A549 (cell line): ENCODE data around the gene UMOD. TPM values are rescaled to one million over a fixed set of nuclear protein-coding genes. Genes with fewer than 3 reads are reported as not detected.
"Not testable (repeated sequence)": the region's sequence is repeated elsewhere in the genome, so short reads cannot be mapped to it uniquely, and the experiment has no call there.

ENCODE experiments used
- ATAC-seq, 2 experiments: fragments of 200-7000 bp in 1 of 2; fragments of >200 bp in 1 of 2; cut with Nextera tagmentation in 1 of 2; cut with Tn5 transposase in 1 of 2; 3 replicates each; pipeline versions ENCODE4 v1.8.0 to v1.9.1; 2018 to 2020; ENCODE audit warnings: mild to moderate bottlenecking in 1 of 2, moderate library complexity in 1 of 2
- CTCF ChIA-PET: fragments of 300-600 bp; sonication (Branson Sonifier 250); formaldehyde crosslinking; extraction: SDS; loops from one replicate; lab custom pipeline; 2021; ENCODE audit warnings: antibody characterized with exemption, inconsistent platforms; lab: Yijun Ruan, JAX
- POLR2A ChIA-PET: fragments of 350-600 bp; formaldehyde crosslinking; extraction: SDS; loops from one replicate; lab custom pipeline; 2021; ENCODE audit warnings: antibody characterized with exemption, inconsistent platforms; lab: Yijun Ruan, JAX
- DNase-seq, 2 experiments: peaks; one replicate each; pipeline versions ENCODE4 v3.0.0 to v3.0.0-alpha.2; 2011 to 2016; ENCODE audit warnings: low read depth in 1 of 2, low spot score in 1 of 2
- FAIRE-seq: peaks from 2 replicates; lab custom pipeline; 2011; peaks lifted over from hg19 to GRCh38; lab: Jason Lieb, UNC
- H3K27ac ChIP-seq, 2 experiments: fragments of >200 bp; sonication (Bioruptor Twin); formaldehyde crosslinking; 3 replicates each; pipeline ENCODE4 v1.5.1; 2016 to 2017
- H3K4me1 ChIP-seq: fragments of >200 bp; sonication (Bioruptor Twin); formaldehyde crosslinking; 3 replicates; pipeline ENCODE4 v1.6.1; 2016
- H3K4me2 ChIP-seq: fragments of >200 bp; sonication (Bioruptor Twin); formaldehyde crosslinking; 3 replicates; pipeline ENCODE4 v1.6.1; 2016
- H3K4me3 ChIP-seq: fragments of >200 bp; sonication (Bioruptor Twin); formaldehyde crosslinking; 3 replicates; pipeline ENCODE4 v1.5.1; 2016
- H3K9me3 ChIP-seq: fragments of >200 bp; sonication (Bioruptor Twin); formaldehyde crosslinking; 3 replicates; pipeline ENCODE4 v1.6.1; 2016
- BHLHE40 ChIP-seq: IDR thresholded peaks from 2 replicates; pipeline ENCODE4 v1.6.1; 2012; ENCODE audit warnings: low read depth, low read length, inconsistent platforms
- CBX8 ChIP-seq: fragments of 200-600 bp; sonication (generic); IDR thresholded peaks from 2 replicates; pipeline ENCODE4 v1.6.1; 2016
- CHD4 ChIP-seq: fragments of 200-600 bp; sonication (generic); IDR thresholded peaks from 2 replicates; pipeline ENCODE4 v1.6.1; 2016; ENCODE audit warnings: antibody characterized with exemption, mild to moderate bottlenecking, borderline replicate concordance
- EHF ChIP-seq: fragments of 250-450 bp; sonication (Bioruptor Pico); IDR thresholded peaks from 2 replicates; pipeline ENCODE4 v1.5.0; 2020; ENCODE audit warnings: mild to moderate bottlenecking
- EP300 ChIP-seq, 2 experiments: fragments of >200 bp; sonication (Bioruptor Twin); formaldehyde crosslinking; IDR thresholded peaks; 2 replicates in 1 of 2; 3 replicates in 1 of 2; pipeline ENCODE4 v1.6.1; 2016 to 2017
- FOSL2 ChIP-seq, 2 experiments: fragments of 450-650 bp in 1 of 2; fragments of >200 bp in 1 of 2; sonication (Bioruptor Twin) in 1 of 2; formaldehyde crosslinking; IDR thresholded peaks; 2 replicates each; pipeline versions ENCODE4 v1.5.0 to v1.6.1; 2016 to 2020; ENCODE audit warnings: mild to moderate bottlenecking in 1 of 2, moderate library complexity in 1 of 2
- HOXB13 ChIP-seq: fragments of 250-450 bp; sonication (Bioruptor Pico); IDR thresholded peaks from 2 replicates; pipeline ENCODE4 v1.5.0; 2020; ENCODE audit warnings: low read depth, mild to moderate bottlenecking, moderate library complexity
- JUNB ChIP-seq: fragments of >200 bp; sonication (Bioruptor Twin); formaldehyde crosslinking; IDR thresholded peaks from 2 replicates; pipeline ENCODE4 v1.6.1; 2016
- KDM1A ChIP-seq: fragments of 200-600 bp; sonication (generic); IDR thresholded peaks from 2 replicates; pipeline ENCODE4 v1.6.1; 2016; ENCODE audit warnings: low read depth, mild to moderate bottlenecking
- MAFK ChIP-seq: fragments of 450-650 bp; IDR thresholded peaks from 2 replicates; pipeline ENCODE4 v1.6.1; 2014; ENCODE audit not compliant: partially characterized antibody
- NFE2L2 ChIP-seq: fragments of 150-350 bp; conservative IDR thresholded peaks from 2 replicates; pipeline ENCODE4 v1.6.1; 2014; ENCODE audit warnings: low read length
- NR3C1 ChIP-seq: fragments of >200 bp; sonication (Bioruptor Twin); formaldehyde crosslinking; IDR thresholded peaks from 3 replicates; pipeline ENCODE4 v1.6.1; 2017
- RCOR1 ChIP-seq: fragments of 150-350 bp; IDR thresholded peaks from 2 replicates; pipeline ENCODE4 v1.6.1; 2014; ENCODE audit warnings: antibody characterized with exemption, low read length, low read depth
- RFX5 ChIP-seq: fragments of 450-650 bp; IDR thresholded peaks from 2 replicates; pipeline ENCODE4 v1.7.1; 2014; ENCODE audit warnings: antibody characterized with exemption, mild to moderate bottlenecking, moderate library complexity
- RNF2 ChIP-seq: fragments of 200-600 bp; sonication (generic); IDR thresholded peaks from 2 replicates; pipeline ENCODE4 v1.6.1; 2016; ENCODE audit warnings: low read depth, mild to moderate bottlenecking, antibody characterized with exemption, moderate library complexity, borderline replicate concordance
- ZNF302 ChIP-seq: fragments of 250-450 bp; sonication (Bioruptor Pico); IDR thresholded peaks from 2 replicates; pipeline ENCODE4 v1.9.0; 2021; ENCODE audit warnings: inconsistent platforms, mild to moderate bottlenecking, moderate library complexity
- WGBS: methylation state at CpG from one replicate; pipeline ENCODE4 v1.1.6; 2017; ENCODE audit errors: missing lambda C conversion rate; 5-methylcytosine and 5-hydroxymethylcytosine counted together
- polyA plus RNA-seq, 4 experiments: library from polyadenylated mRNA; depleted of rRNA in 3 of 4; stranded (reverse); fragments of >200 nt; fragmentation: RNase III in 1 of 4; extraction: RNeasy Plus Mini Kit Qiagen cat#74134 plus additional on column Dnase treatment in 1 of 4; gene quantifications; 2 replicates in 3 of 4; 3 replicates in 1 of 4; pipeline ENCODE4 v1.2.3, GENCODE V29; 2011 to 2017
- TF ChIP-seq, protein P1 (sequence below): fragments of >200 bp; sonication (Bioruptor Twin); formaldehyde crosslinking; IDR thresholded peaks from 2 replicates; pipeline ENCODE4 v1.6.1; 2016
- TF ChIP-seq, protein P2 (sequence below): fragments of 250-450 bp; sonication (Bioruptor Pico); IDR thresholded peaks from 2 replicates; pipeline ENCODE4 v1.5.0; 2021; ENCODE audit warnings: mild to moderate bottlenecking, moderate library complexity, borderline replicate concordance
- TF ChIP-seq, protein P3 (sequence below): fragments of 200-600 bp; sonication (generic); IDR thresholded peaks from 2 replicates; pipeline ENCODE4 v1.6.1; 2016; ENCODE audit warnings: antibody characterized with exemption, mild to moderate bottlenecking, moderate library complexity

UMOD gene
- polyA plus RNA-seq, 2 of the 4 experiments (the other 2 are of a cell fraction): not detected

DNA sequence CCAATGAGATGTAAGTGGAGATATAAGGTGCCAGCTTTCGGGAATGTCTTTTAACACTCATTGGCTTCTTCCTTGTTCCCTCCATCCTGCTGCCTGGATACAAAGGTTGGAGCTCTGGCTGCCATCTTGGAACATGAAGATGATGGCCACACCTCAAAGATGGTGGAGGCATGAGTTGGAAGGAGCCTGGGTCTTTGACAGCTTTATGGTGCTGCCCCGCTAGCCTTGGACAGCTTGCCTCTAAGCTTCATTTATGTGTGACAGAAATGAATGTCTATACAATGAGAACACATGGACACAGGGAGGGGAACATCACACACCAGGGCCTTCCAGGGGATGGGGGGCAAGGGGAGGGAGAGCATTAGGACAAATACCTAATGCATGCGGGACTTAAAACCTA lies 38.8 kb downstream of the UMOD start:
- H3K4me3 ChIP-seq: no peak overlapping the region
- ATAC-seq: no peak
- no peak overlapping the region for H3K4me2 ChIP-seq
- ChIA-PET CTCF (interaction anchor here (1.0 to 5.2 kb wide), 3 partner anchors 14 to 406 kb away, joined by 5 to 33 read pairs (median 9); no protein-coding TSS in a partner anchor), POLR2A (no interaction called here)
- H3K9me3 ChIP-seq: no peaks in the 10 kb centered on the region; the same call in 2 of the 3 replicates
- TF ChIP-seq HOXB13 (CRISPR knock-in tag) (no peak), MAFK (no peak), EP300 (IDR thresholded peaks at IDR 0.05) (no peak)
- no peak for DNase-seq
- H3K27ac ChIP-seq: no peak overlapping the region
- 18% methylated on average over 3 of the region's 3 CpGs for WGBS
- no peak for FAIRE-seq
- no peaks in the 10 kb centered on the region for H3K4me1 ChIP-seq

DNA sequence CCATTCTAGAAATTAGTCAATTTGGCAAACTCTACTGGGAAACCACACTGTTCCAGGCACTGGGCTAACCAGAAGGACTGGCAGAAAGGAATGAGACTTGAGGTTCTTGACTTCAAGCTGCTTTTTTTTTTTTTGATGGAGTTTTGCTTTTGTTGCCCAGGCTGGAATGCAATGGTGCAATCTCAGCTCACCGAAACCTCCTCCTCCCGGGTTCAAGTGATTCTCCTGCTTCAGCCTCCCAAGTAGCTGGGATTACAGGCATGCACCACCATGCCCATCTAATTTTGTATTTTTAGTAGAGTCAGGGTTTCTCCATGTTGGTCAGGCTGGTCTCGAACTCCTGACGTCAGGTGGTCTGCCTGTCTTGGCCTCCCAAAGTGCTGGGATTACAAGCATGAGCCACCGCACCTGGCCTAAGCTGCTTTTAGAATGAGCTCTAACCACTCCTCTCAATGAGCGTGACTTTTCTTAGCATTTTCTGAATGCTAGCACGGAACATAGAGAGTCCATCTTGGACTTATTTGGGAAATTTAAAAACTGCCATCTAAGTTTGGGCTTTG lies 39.9 kb downstream of the UMOD start:
- CTCF ChIA-PET: interaction anchor here (5.2 kb wide), 1 partner anchor 13 kb away, joined by 33 read pairs; no protein-coding TSS in a partner anchor
- H3K9me3 ChIP-seq, DNase-seq, H3K27ac ChIP-seq, H3K4me1 ChIP-seq, H3K4me3 ChIP-seq, ATAC-seq, FAIRE-seq, H3K4me2 ChIP-seq: not testable (repeated sequence)
- POLR2A ChIA-PET: interaction anchor here (0.6 kb wide), 1 partner anchor 73 kb away, joined by 5 read pairs; no protein-coding TSS in a partner anchor
- WGBS: 24% methylated on average over 7 of the region's 7 CpGs

DNA sequence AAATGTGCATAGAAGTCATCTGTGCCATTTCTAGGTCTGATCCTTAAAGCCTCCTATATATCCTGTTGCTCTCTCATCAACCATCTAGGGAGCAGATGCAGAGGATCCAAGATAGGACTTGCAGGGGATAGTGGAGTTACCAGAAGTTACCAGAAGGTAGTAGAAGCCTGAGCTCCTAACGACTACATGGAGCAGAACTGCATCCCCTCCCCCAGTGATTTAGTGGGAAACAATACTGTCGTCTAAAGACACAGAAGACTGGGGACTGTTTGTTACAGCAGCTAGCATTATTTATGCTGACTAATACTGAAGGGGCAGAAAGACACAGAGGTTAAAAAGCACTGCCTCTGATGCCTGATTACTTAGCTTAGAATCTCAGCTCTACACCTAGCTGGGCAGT lies 41.0 kb downstream of the UMOD start:
- Histone ChIP-seq H3K4me2 (no peak overlapping the region), H3K4me1 (no peaks in the 10 kb centered on the region), H3K9me3 (no peaks in the 10 kb centered on the region), H3K27ac (no peak overlapping the region), H3K4me3 (no peak overlapping the region)
- DNase-seq (no peak), FAIRE-seq (no peak), ATAC-seq (no peak)
- ChIA-PET POLR2A (no interaction called here), CTCF (interaction anchor here (0.6 to 5.2 kb wide), 2 partner anchors 12 to 407 kb away, joined by 3 to 33 read pairs; no protein-coding TSS in a partner anchor)
- TF ChIP-seq KDM1A (no peak), CHD4 (no peak), BHLHE40 (no peak), ZNF302 (CRISPR knock-in tag) (no peak)
- TF ChIP-seq, protein P1, sequence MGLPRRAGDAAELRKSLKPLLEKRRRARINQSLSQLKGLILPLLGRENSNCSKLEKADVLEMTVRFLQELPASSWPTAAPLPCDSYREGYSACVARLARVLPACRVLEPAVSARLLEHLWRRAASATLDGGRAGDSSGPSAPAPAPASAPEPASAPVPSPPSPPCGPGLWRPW: no peak
- TF ChIP-seq, protein P2, sequence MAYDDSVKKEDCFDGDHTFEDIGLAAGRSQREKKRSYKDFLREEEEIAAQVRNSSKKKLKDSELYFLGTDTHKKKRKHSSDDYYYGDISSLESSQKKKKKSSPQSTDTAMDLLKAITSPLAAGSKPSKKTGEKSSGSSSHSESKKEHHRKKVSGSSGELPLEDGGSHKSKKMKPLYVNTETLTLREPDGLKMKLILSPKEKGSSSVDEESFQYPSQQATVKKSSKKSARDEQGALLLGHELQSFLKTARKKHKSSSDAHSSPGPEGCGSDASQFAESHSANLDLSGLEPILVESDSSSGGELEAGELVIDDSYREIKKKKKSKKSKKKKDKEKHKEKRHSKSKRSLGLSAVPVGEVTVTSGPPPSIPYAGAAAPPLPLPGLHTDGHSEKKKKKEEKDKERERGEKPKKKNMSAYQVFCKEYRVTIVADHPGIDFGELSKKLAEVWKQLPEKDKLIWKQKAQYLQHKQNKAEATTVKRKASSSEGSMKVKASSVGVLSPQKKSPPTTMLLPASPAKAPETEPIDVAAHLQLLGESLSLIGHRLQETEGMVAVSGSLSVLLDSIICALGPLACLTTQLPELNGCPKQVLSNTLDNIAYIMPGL (CRISPR knock-in tag): no peak
- WGBS: 4% methylated on average over 2 of the region's 2 CpGs

DNA sequence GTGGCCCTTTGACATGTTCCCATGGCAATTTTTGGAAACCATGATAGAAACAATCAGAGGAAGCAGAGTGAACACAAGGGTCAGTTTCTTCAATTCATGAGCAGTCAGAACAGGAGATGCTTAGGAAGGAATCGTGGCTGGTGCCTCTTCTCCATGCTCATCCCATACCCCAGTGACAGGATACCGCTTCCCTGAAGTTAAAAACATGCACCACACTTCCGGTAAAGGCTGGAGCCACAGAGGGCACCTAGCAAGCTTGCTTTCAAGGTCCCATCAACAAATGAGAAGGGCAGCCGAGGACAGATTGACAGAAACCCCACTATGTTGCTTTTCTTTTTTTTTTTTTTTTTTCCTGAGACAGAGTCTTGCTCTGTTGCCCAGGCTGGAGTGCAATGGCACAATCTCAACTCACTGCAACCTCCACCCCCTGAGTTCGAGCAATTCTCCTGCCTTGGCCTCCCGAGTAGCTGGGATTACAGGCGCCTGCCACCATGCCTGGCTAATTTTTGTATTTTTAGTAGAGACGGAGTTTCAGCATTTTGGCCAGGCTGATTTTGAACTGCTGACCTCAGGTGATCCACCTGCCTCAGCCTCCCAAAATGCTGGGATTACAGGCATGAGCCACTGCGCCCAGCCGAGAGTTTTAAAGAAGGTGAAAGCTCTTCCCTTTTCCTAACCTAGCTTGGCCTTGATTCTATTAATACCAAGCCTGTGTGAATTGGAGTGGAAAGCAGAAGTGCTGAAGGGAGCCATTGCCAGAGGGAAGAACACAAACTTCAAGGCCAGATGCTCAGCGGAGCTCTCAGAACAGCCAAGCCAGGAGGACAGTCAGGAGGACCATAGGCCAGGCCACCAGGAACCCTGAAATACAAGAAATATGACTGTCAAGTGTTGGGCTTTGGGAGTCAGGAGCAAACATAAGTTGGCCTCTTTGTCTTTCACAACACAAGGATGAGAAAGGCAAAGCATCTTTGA lies 41.8 kb downstream of the UMOD start:
- Histone ChIP-seq H3K9me3 (no peaks in the 10 kb centered on the region), H3K4me2 (no peak overlapping the region), H3K4me1 (no peaks in the 10 kb centered on the region), H3K27ac (no peak overlapping the region), H3K4me3 (no peak overlapping the region)
- FAIRE-seq: no peak
- no peak for ATAC-seq
- WGBS: 10% methylated on average over 11 of the region's 11 CpGs
- ChIA-PET POLR2A (no interaction called here), CTCF (interaction anchor here (0.6 to 3.1 kb wide), 5 partner anchors 11 to 774 kb away, joined by 3 to 27 read pairs (median 6); no protein-coding TSS in a partner anchor)
- no peak for DNase-seq
- TF ChIP-seq, protein P3, sequence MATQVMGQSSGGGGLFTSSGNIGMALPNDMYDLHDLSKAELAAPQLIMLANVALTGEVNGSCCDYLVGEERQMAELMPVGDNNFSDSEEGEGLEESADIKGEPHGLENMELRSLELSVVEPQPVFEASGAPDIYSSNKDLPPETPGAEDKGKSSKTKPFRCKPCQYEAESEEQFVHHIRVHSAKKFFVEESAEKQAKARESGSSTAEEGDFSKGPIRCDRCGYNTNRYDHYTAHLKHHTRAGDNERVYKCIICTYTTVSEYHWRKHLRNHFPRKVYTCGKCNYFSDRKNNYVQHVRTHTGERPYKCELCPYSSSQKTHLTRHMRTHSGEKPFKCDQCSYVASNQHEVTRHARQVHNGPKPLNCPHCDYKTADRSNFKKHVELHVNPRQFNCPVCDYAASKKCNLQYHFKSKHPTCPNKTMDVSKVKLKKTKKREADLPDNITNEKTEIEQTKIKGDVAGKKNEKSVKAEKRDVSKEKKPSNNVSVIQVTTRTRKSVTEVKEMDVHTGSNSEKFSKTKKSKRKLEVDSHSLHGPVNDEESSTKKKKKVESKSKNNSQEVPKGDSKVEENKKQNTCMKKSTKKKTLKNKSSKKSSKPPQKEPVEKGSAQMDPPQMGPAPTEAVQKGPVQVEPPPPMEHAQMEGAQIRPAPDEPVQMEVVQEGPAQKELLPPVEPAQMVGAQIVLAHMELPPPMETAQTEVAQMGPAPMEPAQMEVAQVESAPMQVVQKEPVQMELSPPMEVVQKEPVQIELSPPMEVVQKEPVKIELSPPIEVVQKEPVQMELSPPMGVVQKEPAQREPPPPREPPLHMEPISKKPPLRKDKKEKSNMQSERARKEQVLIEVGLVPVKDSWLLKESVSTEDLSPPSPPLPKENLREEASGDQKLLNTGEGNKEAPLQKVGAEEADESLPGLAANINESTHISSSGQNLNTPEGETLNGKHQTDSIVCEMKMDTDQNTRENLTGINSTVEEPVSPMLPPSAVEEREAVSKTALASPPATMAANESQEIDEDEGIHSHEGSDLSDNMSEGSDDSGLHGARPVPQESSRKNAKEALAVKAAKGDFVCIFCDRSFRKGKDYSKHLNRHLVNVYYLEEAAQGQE: no peak
- TF ChIP-seq CBX8: no peak
- TF ChIP-seq, protein P2 (CRISPR knock-in tag): no peak
- TF ChIP-seq RCOR1: no peak
- TF ChIP-seq EHF: no peak
- TF ChIP-seq JUNB: no peak
- no peak for TF ChIP-seq RNF2
- no peak for TF ChIP-seq FOSL2 (IDR thresholded peaks at IDR 0.05)
- no peak for TF ChIP-seq FOSL2 (CRISPR knock-in tag; IDR thresholded peaks at IDR 0.05)
- TF ChIP-seq NFE2L2: no peak
- no peak for TF ChIP-seq NR3C1
- no peak for TF ChIP-seq RFX5
